Measurements from ENCODE around the gene OR8B8. TPM values are rescaled to one million over a fixed set of nuclear protein-coding genes. Genes with fewer than 3 reads are reported as not detected.

The OR8B8 gene
- total RNA-seq, 1 donor from 2014 or later = not detected

DNA sequence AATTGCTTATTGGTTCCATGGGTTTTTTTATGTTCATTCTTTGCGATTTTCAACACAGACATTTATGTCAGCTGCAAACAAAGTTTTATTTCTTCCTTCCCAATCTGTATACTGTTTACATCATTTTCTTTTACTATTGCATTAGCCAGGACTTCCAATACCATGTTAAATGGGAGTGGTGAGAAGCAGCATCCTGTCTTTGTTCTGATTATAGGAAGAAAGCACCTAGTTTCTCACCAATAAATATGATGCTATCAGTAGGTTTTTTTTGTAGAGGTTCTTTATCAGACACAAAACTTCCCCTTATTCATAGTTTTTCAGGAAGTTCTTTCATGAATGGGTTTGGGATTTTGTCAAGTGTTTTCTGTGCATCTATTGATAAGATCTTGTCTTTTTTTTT, 28.0 kb upstream of the OR8B8 start:
- no peak overlapping the region for H3K4me3 ChIP-seq
- DNase-seq (ENCODE audit: extremely low spot score in 2 of 2) = no peak
- no peaks in the 10 kb centered on the region for H3K27me3 ChIP-seq
- intact Hi-C loops (cut with DNase I) = no loop called here
- no peaks in the 10 kb centered on the region for H3K4me1 ChIP-seq
- TF ChIP-seq, protein P1, sequence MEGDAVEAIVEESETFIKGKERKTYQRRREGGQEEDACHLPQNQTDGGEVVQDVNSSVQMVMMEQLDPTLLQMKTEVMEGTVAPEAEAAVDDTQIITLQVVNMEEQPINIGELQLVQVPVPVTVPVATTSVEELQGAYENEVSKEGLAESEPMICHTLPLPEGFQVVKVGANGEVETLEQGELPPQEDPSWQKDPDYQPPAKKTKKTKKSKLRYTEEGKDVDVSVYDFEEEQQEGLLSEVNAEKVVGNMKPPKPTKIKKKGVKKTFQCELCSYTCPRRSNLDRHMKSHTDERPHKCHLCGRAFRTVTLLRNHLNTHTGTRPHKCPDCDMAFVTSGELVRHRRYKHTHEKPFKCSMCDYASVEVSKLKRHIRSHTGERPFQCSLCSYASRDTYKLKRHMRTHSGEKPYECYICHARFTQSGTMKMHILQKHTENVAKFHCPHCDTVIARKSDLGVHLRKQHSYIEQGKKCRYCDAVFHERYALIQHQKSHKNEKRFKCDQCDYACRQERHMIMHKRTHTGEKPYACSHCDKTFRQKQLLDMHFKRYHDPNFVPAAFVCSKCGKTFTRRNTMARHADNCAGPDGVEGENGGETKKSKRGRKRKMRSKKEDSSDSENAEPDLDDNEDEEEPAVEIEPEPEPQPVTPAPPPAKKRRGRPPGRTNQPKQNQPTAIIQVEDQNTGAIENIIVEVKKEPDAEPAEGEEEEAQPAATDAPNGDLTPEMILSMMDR (IDR thresholded peaks at IDR 0.05) = no peak
- TF ChIP-seq POLR2A (IDR thresholded peaks at IDR 0.05) (no peak), POLR2AphosphoS5 (IDR thresholded peaks at IDR 0.05; ENCODE audit: insufficient read depth in 1 of 2, low read depth in 1 of 2) (no peak)
- H3K9me3 ChIP-seq = no peaks in the 10 kb centered on the region
- no peaks in the 10 kb centered on the region for H3K36me3 ChIP-seq
- H3K27ac ChIP-seq = no peak overlapping the region

DNA sequence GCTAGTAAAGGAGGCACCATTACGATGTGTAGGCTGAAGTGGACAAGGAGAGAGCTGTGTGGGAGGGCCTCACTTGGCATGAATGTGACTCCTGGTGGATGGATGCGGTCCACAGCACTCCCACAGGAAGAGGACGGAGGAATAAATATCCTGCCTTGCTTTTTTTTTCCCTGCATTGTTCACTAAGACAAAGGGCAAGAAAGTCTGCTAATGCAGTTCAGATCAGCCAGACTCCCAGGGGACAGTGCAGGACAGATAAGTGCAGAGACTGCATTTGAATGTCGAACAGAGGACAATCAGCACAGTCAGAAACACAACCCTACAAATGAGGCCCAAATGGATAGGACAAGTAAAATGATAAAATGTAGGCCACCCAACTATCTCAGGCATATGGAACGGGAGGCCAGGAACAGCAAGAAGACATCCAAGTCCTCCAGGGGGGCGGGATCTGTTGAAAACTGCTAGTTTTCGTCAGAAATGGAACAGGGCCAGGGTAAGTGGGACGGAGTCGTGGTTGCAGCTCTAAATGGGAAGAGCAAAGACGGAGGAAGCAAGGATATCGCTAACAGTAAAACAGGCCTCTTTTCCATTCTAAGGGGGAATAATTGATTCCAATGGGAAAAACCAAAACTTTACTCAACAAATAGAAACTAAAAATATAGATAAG, 25.2 kb upstream of the OR8B8 start:
- Histone ChIP-seq H3K27ac (no peak overlapping the region), H3K36me3 (no peaks in the 10 kb centered on the region), H3K9me3 (no peaks in the 10 kb centered on the region), H3K27me3 (no peaks in the 10 kb centered on the region), H3K4me3 (no peak overlapping the region), H3K4me1 (no peaks in the 10 kb centered on the region)
- TF ChIP-seq POLR2A (IDR thresholded peaks at IDR 0.05) (no peak), POLR2AphosphoS5 (IDR thresholded peaks at IDR 0.05; ENCODE audit: insufficient read depth in 1 of 2, low read depth in 1 of 2) (no peak)
- TF ChIP-seq, protein P1 (IDR thresholded peaks at IDR 0.05) = no peak
- intact Hi-C loops (cut with DNase I) = no loop called here
- DNase-seq (ENCODE audit: extremely low spot score in 2 of 2) = no peak

DNA sequence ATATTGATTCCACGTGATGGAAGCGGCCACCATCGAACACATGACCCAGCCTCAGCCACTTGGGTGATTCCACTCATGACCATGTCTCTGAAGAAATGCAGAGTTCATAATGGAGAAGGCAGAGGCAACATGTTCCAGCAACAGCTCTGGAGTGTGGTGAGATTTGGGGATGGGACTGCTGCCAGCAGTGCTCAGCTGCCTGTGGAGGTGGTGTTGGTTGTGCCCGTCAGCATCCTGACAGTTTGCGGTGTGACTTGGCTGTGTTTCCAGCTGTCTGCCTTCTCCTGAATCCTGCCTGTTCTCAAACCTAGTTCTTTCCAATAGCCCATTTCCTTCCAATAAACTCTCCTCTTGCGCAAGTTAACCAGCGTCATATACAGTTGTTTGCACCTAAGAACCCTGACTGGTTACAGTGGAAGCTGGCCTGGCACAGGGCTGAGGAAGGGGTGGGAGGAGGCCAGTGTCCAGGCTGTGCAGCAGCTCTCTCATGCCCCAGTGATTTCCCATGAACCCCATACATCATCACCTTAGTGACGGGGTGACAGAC, 22.0 kb upstream of the OR8B8 start:
- Histone ChIP-seq H3K36me3 (no peaks in the 10 kb centered on the region), H3K4me1 (no peaks in the 10 kb centered on the region), H3K4me3 (no peak overlapping the region), H3K27ac (no peak overlapping the region), H3K9me3 (no peaks in the 10 kb centered on the region), H3K27me3 (no peaks in the 10 kb centered on the region)
- no peak for TF ChIP-seq POLR2AphosphoS5 (IDR thresholded peaks at IDR 0.05; ENCODE audit: insufficient read depth in 1 of 2, low read depth in 1 of 2)
- TF ChIP-seq, protein P1 (IDR thresholded peaks at IDR 0.05) = no peak
- TF ChIP-seq POLR2A (IDR thresholded peaks at IDR 0.05) = no peak
- DNase-seq (ENCODE audit: extremely low spot score in 2 of 2) = no peak
- intact Hi-C loops (cut with DNase I) = no loop called here

DNA sequence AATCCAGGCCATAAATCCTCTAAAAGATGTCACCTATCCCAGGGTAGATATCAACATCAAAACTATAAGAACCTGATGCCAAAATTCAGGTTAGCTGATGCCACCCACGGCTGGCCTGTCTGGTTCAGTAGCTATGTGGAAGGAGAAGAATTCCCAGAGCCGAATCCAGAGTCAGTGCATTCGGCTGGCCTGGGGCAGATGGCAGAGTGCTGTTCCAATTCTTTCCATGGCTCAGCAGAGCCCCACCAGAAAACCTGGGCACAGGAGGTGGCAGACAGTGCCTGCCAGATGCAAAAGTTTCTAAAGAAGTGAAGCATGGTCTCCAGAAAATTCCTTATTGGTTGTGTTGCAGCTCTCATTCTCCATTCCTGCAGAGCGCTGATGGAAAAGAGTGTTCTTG, 19.9 kb upstream of the OR8B8 start:
- Histone ChIP-seq H3K9me3 (no peaks in the 10 kb centered on the region), H3K4me1 (no peaks in the 10 kb centered on the region), H3K4me3 (no peak overlapping the region), H3K27ac (no peak overlapping the region), H3K36me3 (no peaks in the 10 kb centered on the region), H3K27me3 (no peaks in the 10 kb centered on the region)
- intact Hi-C loops (cut with DNase I) = no loop called here
- no peak for DNase-seq (ENCODE audit: extremely low spot score in 2 of 2)
- TF ChIP-seq, protein P1 (IDR thresholded peaks at IDR 0.05) = no peak
- TF ChIP-seq POLR2A (IDR thresholded peaks at IDR 0.05) = no peak

DNA sequence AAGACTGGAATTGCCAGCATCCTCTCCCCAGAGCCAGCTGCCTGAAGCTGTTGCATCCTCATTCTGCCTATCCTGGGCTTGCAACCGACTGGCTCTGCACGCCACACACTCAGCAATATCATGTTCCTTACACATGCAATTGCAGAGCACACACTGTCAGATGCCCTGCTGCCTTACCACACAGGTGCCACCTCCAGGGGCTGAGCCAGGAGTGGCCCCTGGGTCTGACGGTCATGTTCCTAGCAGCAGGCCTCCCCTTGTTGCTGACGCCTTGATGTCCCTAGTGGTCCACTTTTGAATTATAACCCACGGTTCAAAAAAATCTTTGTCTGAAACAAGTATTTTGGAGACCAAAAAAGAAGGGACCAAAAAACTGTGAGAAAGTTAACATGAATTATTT, 18.5 kb upstream of the OR8B8 start:
- Histone ChIP-seq H3K27ac (no peak overlapping the region), H3K9me3 (no peaks in the 10 kb centered on the region), H3K4me1 (no peaks in the 10 kb centered on the region), H3K36me3 (no peaks in the 10 kb centered on the region), H3K4me3 (no peak overlapping the region), H3K27me3 (no peaks in the 10 kb centered on the region)
- DNase-seq (ENCODE audit: extremely low spot score in 2 of 2) = no peak
- intact Hi-C loops (cut with DNase I) = no loop called here
- TF ChIP-seq, protein P1 (IDR thresholded peaks at IDR 0.05) = no peak
- TF ChIP-seq POLR2A (IDR thresholded peaks at IDR 0.05) (no peak), POLR2AphosphoS5 (IDR thresholded peaks at IDR 0.05; ENCODE audit: insufficient read depth in 1 of 2, low read depth in 1 of 2) (no peak)

All from vagina (tissue), 2 donors.